ENCODE results near the gene TREH.

GRCh38 chr11:118688851-118689502, 9.5 kb upstream of the TREH start:
- TF ChIP-seq MYC (IDR thresholded peaks at IDR 0.05; ENCODE audit: low read depth, low read length) = no peak
- TF ChIP-seq, protein P1, sequence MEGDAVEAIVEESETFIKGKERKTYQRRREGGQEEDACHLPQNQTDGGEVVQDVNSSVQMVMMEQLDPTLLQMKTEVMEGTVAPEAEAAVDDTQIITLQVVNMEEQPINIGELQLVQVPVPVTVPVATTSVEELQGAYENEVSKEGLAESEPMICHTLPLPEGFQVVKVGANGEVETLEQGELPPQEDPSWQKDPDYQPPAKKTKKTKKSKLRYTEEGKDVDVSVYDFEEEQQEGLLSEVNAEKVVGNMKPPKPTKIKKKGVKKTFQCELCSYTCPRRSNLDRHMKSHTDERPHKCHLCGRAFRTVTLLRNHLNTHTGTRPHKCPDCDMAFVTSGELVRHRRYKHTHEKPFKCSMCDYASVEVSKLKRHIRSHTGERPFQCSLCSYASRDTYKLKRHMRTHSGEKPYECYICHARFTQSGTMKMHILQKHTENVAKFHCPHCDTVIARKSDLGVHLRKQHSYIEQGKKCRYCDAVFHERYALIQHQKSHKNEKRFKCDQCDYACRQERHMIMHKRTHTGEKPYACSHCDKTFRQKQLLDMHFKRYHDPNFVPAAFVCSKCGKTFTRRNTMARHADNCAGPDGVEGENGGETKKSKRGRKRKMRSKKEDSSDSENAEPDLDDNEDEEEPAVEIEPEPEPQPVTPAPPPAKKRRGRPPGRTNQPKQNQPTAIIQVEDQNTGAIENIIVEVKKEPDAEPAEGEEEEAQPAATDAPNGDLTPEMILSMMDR (IDR thresholded peaks at IDR 0.05; ENCODE audit: low read depth, low read length) = no peak
- no peak for TF ChIP-seq POLR2A (IDR thresholded peaks at IDR 0.05; ENCODE audit: extremely low read depth, insufficient read length)

Measured in NB4 (cell line).